Psoas muscle (tissue), 8 donors: ENCODE results near the gene TFDP1. TPM values are rescaled to one million over a fixed set of nuclear protein-coding genes. Genes with fewer than 3 reads are reported as not detected.
"Not testable (repeated sequence)": the region's sequence is repeated elsewhere in the genome, so short reads cannot be mapped to it uniquely, and the experiment has no call there.

Experiments used
- ATAC-seq, 4 donors: fragments of 200-7000 bp; cut with Tn5 transposase; one replicate each; pipeline ENCODE4 v1.9.1; 2020; ENCODE audit warnings: moderate library complexity in 3 of 4, mild to moderate bottlenecking in 2 of 4
- DNase-seq, 2 donors: peaks; one replicate each; pipeline ENCODE4 v3.0.0-alpha.2; 2020
- H3K27ac ChIP-seq: fragments of 200-600 bp; one replicate; pipeline ENCODE4 v1.8.0; 2022
- H3K27me3 ChIP-seq, 3 donors: fragments of 200-600 bp in 1 of 3; one replicate each; pipeline versions ENCODE4 v1.6.1 to v1.8.0; 2013 to 2022; ENCODE audit warnings: low read length in 2 of 3, mild to moderate bottlenecking in 2 of 3, moderate library complexity in 1 of 3; ENCODE audit not compliant: insufficient read depth in 3 of 3
- H3K36me3 ChIP-seq, 2 donors: fragments of 200-600 bp in 1 of 2; one replicate each; pipeline versions ENCODE4 v1.6.1 to v1.8.0; 2013 to 2022; ENCODE audit warnings: low read depth in 1 of 2, mild to moderate bottlenecking in 1 of 2, moderate library complexity in 1 of 2; ENCODE audit not compliant: insufficient read depth in 1 of 2
- H3K4me1 ChIP-seq: fragments of 200-600 bp; one replicate; pipeline ENCODE4 v1.8.0; 2022
- H3K4me3 ChIP-seq: fragments of 200-600 bp; one replicate; pipeline ENCODE4 v1.8.0; 2022; ENCODE audit warnings: mild to moderate bottlenecking
- H3K9me3 ChIP-seq: fragments of 200-600 bp; one replicate; pipeline ENCODE4 v1.8.0; 2022
- WGBS, 3 donors: extraction: QIAGEN DNeasy Blood & Tissue Kit; methylation state at CpG; one replicate each; pipeline versions ENCODE4 v1.1.6 to v1.1.7; 2013; 5-methylcytosine and 5-hydroxymethylcytosine counted together
- intact Hi-C, 2 donors: fragments of 100-400 bp; cut with DNase I; formaldehyde crosslinking; loops; one replicate each; pipeline versions ENCODE4 v1.11.0 to v1.14.2; 2022
- polyA plus RNA-seq, 3 donors: library from polyadenylated mRNA; stranded (reverse); fragments of 200-250 nt; gene quantifications; one replicate each; pipeline ENCODE4 v1.2.3, GENCODE V29; 2013
- total RNA-seq, 4 donors: library from RNA; stranded (reverse); fragmentation: NEBNext Ultra II Directional in 2 of 4; extraction: Animal tissue kit (Norgen Biotek cat#: 25700) in 2 of 4; gene quantifications; one replicate each; pipeline versions ENCODE4 v1.2.1 to v1.2.4, GENCODE V29; 2021 to 2023
- TF ChIP-seq, protein P1 (sequence below): fragments of 200-600 bp; IDR thresholded peaks from one replicate; pipeline ENCODE4 v1.8.0; 2022; ENCODE audit warnings: antibody characterized with exemption
- donor health status: healthy with polysubstance abuse.
- donor health status: DM: no; HTN: no; CAD: no; lungs with moderate emphysema.
- donor health status: Bipolar disorder and iron deficiency.
- donor health status: healthy.
- donor health status: DM: yes; HTN: yes; CAD: no.
- donor health status: DM: no; HTN: no; CAD: no.
- donor health status: DM: no; HTN: no; CAD: no.
- donor health status: DM: yes; HTN: yes; CAD: no.

The TFDP1 gene
- total and polyA plus RNA-seq, 7 donors, result 18.8 to 40.2 (median 31.4) TPM

DNA sequence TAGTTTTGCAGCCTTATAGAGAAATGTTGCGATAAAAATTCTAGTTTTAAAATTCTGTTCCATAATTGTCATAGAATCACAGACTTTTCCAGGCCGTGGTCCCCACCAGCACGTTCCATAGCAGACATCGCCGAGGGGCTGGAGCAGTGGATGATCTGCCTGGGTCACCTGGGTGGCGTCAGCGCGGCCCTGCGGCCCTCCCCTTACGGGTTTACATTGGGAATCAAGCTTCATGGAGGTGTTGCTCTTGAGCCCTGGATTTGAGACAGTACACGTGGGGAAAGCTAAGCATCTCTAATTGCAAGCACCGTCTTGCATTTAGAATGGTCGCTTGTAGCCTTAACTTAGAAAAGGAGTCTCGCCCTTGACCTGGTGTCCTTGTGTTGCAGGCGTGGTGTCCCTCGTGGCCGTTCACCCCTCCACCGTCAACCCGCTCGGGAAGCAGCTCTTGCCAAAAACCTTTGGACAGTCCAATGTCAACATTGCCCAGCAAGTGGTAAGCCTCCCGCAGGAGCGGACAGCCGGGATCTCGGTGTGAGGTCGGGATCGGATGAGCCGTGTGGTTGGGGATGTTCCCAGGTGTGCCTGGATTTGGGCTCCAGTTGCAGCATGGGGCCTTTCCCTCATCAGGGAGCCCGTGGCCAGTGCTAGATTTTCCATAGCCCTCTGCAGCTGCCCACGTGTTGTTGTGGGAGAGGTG is 38.4 kb downstream of the TFDP1 start:
- no peaks in the 10 kb centered on the region for H3K9me3 ChIP-seq
- peaks cover 0 to 9% of the 10 kb centered on the region in 2 donors for H3K36me3 ChIP-seq
- H3K27ac ChIP-seq, result no peak overlapping the region
- no peaks in the 10 kb centered on the region for H3K4me1 ChIP-seq
- TF ChIP-seq, protein P1, sequence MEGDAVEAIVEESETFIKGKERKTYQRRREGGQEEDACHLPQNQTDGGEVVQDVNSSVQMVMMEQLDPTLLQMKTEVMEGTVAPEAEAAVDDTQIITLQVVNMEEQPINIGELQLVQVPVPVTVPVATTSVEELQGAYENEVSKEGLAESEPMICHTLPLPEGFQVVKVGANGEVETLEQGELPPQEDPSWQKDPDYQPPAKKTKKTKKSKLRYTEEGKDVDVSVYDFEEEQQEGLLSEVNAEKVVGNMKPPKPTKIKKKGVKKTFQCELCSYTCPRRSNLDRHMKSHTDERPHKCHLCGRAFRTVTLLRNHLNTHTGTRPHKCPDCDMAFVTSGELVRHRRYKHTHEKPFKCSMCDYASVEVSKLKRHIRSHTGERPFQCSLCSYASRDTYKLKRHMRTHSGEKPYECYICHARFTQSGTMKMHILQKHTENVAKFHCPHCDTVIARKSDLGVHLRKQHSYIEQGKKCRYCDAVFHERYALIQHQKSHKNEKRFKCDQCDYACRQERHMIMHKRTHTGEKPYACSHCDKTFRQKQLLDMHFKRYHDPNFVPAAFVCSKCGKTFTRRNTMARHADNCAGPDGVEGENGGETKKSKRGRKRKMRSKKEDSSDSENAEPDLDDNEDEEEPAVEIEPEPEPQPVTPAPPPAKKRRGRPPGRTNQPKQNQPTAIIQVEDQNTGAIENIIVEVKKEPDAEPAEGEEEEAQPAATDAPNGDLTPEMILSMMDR, result no peak
- intact Hi-C loops, result no loop called here
- H3K27me3 ChIP-seq, result no peaks in the 10 kb centered on the region
- WGBS, 3 donors, result 92 to 94% (median 93%) methylated on average over 29 of the region's 29 CpGs
- DNase-seq (peak in 1 of 2 donors; percentile 48), ATAC-seq (no peak)
- no peak overlapping the region for H3K4me3 ChIP-seq

- DNase-seq, result peak in 1 of 2 donors; percentile 48
Measured at GRCh38 chr13:113623491-113624234, 39.1 kb downstream of the TFDP1 start.

DNA sequence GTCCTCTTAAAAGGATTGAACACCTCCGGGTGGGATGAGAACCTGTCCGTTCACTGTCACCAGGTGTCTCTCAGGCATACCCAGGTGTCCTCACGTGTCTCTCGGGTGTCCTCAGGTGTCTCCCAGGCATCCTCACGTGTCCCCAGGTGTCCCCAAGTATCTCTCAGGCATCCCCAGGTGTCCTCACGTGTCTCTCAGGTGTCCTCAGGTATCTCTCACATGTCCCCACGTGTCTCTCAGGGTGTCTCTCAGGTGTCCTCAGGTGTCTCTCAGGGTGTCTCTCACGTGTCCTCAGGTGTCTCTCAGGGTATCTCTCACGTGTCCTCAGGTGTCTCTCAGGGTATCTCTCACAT is 39.7 kb downstream of the TFDP1 start:
- TF ChIP-seq, protein P1, result no peak
- H3K36me3 ChIP-seq, result peaks cover 0 to 9% of the 10 kb centered on the region in 2 donors
- H3K4me3 ChIP-seq, result no peak overlapping the region
- intact Hi-C loops, result no loop called here
- WGBS, 3 donors, result 88 to 98% (median 96%) methylated on average over 9 of the region's 9 CpGs
- DNase-seq (no peak), ATAC-seq (no peak)
- no peaks in the 10 kb centered on the region for H3K9me3 ChIP-seq
- H3K27ac ChIP-seq, result no peak overlapping the region
- no peaks in the 10 kb centered on the region for H3K27me3 ChIP-seq
- H3K4me1 ChIP-seq, result no peaks in the 10 kb centered on the region

More at GRCh38 chr13:113623491-113624234, 39.1 kb downstream of the TFDP1 start:
- H3K27ac ChIP-seq, result no peak overlapping the region
- no peak overlapping the region for H3K4me3 ChIP-seq
- H3K9me3 ChIP-seq, result no peaks in the 10 kb centered on the region
- TF ChIP-seq, protein P1, result no peak
- H3K4me1 ChIP-seq, result no peaks in the 10 kb centered on the region
- H3K27me3 ChIP-seq, result no peaks in the 10 kb centered on the region
- ATAC-seq, result peak in 1 of 4 donors; percentile 19
- WGBS, 3 donors, result 90 to 93% (median 92%) methylated on average over 19 to 20 of the region's 20 CpGs
- peaks cover 0 to 9% of the 10 kb centered on the region in 2 donors for H3K36me3 ChIP-seq
- intact Hi-C loops, result no loop called here

DNA sequence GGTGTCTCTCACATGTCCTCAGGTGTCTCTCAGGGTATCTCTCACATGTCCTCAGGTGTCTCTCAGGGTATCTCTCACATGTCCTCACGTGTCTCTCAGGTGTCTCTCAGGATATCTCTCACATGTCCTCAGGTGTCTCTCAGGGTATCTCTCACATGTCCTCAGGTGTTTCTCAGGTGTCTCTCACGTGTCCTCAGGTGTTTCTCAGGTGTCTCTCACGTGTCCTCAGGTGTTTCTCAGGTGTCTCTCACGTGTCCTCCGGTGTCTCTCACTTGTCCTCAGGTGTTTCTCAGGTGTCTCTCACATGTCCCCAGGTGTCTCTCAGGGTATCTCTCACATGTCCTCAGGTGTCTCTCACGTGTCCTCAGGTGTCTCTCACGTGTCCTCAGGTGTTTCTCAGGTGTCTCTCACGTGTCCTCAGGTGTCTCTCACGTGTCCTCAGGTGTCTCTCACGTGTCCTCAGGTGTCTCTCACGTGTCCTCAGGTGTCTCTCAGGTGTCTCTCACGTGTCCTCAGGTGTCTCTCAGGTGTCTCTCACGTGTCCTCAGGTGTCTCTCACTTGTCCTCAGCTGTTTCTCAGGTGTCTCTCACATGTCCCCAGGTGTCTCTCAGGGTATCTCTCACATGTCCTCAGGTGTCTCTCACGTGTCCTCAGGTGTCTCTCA is 40.2 kb downstream of the TFDP1 start:
- H3K27ac ChIP-seq, ATAC-seq, intact Hi-C loops, H3K4me1 ChIP-seq, DNase-seq, H3K27me3 ChIP-seq, H3K9me3 ChIP-seq, H3K4me3 ChIP-seq, H3K36me3 ChIP-seq: not testable (repeated sequence)
- 87 to 91% (median 88%) methylated on average over 14 of the region's 14 CpGs for WGBS, 3 donors
